GM18861 (cell line): Measurements from ENCODE around the gene MITF.

Source experiments
- ATAC-seq: cut with Tn5 transposase; IDR thresholded peaks from one replicate; pipeline ENCODE4 v1.9.1; 2021; ENCODE audit not compliant: unreplicated experiment

MITF gene

DNA sequence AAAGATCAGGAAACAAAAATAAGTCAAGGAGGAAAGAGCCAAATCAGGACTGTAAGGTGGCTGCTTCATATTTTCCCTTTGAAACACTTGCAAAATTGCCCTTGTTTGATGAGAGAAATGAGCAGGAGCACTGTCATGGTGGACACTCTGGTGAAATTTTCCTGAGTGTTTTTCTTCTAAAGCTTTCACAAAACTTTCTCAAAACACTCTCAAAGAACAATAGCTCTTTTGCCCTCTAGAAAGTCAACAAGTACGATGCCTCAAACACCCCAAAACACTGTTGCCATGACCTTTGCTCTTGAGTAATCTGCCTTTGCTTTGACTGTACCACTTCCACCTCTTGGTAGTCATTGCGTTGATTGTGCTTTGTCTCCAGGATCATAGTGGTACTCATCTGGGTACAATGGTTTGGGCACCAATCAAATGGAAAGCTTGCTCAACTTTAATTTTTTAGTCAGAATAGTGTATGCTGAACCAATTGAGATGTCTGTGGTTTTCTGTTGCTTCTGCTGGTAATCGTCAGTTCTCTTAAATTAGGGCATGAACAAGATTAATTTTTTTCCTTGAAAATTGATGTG, 13.2 kb upstream of the MITF start:
- ATAC-seq: no peak

DNA sequence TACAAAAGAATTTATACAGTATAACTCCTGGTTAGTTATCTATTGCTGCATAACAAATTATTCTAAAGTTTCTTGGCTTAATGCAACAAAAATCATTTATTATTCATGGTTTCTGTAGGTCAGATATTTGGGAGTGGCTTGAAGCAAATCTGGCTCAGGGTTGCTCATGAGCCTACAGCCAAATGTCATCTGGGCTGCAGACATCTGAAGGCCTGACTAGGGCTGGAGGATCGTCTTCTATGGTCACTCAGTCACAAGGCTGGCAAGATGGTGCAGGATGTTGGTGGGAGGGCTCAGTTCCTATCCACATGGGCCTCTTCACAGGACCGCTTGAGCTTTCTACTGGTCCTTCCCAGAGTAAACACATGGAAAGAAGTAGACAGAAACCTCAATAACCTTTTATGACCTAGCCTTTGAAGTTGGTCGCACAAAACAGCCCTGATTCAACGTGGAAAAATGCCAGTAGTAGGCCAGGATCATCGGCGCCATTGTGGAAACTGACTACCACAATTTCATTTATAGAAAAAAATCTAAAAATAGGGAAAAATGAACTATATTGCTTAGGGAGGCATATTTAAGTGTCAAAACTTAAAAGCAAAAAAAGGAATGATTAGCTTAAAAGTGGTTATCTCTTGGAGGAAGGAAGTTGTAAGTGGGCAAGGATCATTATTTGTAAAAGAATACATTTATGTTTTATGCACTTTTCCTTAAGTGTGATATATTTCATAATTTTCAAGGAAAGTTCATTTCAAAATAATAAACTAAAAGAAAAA, 9.9 kb upstream of the MITF start:
- no peak for ATAC-seq

DNA sequence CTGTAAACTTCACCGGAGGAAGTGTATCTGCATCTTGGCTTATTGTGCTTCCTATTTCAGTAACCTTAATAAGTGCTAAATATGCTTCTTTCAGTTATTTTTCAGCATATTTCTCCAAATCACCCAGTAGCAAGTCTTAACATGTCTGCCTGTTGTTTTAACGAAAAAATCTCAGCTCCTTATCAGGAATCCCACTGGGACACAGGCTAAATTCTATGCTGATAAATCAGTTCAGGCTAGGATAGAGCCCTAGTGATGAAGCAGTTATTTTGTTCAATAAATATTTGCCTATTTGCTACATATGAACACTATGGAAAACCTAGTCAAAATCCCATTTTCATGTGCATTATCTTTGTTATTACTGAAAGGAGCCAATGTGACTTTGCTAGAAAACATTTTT, 8.2 kb upstream of the MITF start:
- no peak for ATAC-seq

DNA sequence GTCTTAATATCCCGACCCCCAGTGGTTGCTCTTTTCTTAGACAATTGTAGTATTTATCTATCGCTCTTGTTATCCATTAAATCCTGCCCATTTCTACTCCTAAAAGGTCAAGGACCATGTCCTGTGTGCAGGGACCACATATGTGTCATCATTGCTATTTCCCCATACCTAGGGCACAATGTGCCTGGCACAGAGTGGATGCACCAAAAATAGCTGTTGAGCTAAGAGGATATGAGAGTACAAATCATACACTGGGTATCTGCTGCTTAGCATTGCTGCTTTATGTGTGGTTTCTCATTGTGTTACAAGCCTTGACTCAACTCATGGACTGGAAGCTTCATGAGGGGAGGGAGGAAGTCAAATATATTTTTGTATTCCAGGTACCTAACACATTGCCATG, 3.4 kb upstream of the MITF start:
- no peak for ATAC-seq

DNA sequence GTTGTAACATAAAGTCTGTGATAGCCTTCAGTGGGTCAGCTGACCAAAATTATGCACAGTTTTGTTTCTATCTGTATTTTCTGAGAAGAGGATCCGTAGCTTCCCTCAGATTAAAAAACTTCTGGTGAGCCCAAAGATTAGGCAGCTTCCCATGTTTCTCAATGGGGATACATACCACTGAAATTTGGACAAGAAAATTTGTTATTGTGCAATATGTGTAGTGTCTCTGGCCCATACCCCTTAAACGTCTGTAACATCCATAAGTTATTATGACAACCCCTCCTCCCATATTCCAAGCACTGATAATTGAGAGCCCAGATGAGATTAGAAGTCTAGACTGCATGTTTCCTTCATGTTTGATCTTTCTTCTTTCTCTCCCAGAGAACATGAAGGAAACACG, 1.9 kb upstream of the MITF start:
- ATAC-seq: no peak

DNA sequence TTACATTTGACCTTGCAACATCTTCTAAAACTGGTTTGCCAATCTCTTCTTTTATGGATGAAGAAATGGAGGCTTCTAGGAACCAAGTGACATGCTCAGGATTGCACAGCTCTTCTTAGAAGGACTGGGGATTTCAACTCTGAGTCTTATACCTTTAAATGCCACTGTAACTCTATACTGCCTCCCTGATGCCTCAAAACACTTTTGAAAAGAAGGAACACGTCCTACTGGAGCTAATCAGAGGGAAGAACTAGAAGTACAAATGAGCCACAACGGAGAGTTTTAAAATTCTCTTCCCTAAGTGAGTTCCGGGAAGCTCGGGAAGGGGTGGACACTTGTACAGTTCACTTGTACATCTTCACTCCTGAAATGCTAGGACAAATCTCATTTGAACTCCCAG, 949 bp upstream of the MITF start:
- no peak for ATAC-seq

DNA sequence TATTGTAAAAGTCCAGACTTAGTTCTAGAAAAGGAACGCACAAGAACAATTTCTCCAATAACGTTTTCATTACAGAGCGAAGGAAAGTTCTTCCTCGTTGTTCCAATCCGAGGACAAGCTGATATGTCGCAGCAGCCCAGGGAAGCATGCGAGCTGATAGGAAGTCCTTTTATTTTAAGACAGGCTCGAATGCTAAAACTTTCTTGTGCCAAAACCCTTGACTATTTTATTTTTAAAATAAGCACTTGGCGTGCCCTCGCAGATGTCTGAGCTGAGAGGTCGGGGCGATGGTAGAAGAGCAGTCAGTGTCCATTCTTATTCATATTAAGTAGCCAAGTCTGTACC, 433 bp upstream of the MITF start:
- ATAC-seq: no peak

DNA sequence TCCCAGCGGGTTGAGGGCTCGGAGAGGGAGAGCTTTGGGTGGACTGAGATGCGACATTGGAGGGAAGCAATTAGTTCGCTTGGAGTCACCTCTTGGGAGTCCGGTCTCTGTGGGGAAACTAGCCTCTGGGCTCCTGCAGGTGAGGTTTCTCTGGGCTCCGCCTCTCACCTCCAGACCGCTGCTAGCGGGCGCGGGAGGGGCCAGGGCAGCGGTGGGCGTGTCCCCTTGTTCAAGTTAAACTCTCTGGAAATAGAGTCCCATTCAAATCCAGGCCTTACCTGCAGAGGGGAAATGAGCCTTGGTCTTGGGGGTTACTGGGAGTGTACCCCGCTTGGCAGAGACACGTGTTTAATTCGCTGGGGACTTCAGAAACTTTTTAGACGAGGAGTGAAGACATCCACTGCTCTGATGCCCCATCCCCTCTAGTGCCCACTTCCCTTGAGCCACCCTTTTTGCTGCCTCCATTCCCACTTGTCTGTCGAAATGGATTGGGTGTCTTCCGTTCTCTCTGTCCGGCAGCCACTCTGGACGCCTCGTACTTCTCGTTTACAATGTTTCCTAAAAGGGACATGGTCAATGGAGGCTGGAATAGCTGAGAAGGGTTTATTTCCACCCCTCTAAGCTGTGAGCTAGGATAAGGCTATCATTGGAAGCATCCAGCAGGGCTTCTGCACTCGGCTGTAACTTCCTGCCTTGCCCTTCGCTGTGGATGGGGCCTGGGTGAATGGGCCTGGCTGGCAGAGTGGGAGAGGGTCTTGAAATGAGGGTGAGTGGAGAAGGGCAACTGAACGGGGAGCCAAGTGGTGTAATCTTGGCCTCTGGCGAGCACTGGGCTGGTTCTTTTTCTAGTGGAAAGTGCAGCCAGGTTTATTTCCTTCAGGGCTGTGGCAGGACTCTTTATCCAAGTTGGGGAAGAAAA, 1.1 kb downstream of the MITF start:
- ATAC-seq: no peak

DNA sequence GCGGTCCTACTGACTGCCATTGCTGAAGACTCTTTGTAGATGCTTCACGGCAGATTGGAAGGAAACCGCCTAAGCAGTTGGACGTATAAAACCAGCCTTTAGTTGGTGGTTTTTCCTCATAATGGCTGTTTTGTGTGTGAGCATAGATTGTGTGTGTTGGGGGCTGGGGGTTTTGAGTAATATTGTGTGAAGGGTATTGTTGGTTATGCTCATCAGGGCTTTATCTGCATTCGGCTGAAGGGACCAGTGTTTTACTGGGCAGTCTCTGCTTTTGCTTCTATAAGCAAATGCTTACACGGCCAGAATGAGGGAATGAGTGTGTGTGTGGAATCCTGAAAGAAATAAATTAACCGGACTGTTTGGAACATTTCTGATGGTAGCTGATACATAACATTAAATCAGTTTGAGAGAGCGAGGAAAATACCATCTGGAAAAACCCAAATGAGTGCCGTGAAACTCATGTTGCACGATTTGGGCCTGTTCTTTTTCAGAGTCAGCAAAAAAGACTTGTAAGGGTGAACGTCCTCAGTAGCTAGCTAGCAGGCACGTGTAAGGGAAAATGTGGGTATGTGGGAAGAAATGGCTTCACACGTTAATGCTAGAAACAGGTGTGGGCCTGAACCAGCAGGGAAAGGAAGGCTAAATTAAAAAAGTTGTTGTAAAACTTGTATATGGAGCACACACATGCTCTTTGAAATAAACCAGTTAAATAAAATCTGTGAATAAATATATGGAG, 1.9 kb downstream of the MITF start:
- ATAC-seq: no peak

DNA sequence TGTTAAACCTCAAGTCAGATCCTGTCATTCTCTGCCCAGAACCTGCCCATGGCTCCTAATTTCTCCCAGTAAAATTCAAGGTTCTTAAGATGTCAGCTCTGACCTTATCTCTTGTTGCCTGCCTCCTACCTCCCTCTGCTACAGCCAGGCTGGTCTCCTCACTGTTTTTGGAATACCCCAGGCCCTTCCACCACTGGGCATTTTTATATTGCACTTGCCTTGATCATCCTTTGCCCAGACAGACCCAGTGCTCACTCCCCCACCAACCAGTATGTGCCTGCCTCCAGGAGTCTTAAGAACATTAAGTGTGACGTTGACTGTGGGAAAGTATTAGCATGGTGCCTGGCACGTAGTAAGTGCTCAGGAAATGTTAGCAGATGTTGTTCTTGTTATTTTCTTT, 3.1 kb downstream of the MITF start:
- ATAC-seq: no peak

DNA sequence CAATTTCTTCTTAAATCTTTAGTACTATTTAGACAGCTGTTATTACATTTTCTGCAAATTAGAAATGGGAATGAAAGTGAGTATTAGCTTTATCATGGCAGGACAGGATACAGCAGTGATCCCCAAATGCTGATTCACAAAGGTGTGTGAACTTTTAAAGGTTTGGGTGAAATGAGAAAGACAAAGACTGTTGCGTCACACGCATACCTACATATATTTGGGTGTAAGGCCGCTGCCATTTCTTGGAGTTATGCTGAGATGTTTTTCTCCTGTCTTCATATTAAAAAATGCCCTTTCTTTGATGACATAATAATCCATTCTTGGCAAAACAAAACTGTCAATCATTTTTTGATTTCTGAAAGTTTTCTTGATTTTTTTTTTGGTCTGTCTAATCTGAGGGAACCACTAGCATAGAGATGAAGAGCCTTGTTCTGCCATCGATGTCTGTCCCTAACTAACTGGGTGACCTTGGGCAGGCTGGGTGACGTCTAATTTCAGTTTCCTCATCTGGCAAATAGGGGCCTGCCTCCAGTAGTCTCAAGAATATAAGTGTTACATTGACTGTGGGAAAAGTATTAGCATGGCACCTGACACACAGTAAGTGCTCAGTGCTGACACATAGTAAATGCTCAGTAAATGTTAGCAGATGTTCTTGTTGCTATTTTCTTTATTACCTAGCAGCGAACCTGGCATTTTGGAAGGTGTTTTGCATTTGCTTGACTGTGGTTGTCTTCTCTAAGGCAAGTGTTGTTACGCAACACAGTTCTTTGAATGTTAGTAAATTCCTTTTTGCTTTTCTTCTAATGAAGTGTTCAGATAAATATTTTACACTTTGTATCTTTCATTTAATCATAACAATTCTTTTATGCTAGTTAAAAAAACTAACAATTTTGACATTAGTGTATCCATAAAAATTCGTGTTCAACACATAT, 5.0 kb downstream of the MITF start:
- ATAC-seq: no peak

DNA sequence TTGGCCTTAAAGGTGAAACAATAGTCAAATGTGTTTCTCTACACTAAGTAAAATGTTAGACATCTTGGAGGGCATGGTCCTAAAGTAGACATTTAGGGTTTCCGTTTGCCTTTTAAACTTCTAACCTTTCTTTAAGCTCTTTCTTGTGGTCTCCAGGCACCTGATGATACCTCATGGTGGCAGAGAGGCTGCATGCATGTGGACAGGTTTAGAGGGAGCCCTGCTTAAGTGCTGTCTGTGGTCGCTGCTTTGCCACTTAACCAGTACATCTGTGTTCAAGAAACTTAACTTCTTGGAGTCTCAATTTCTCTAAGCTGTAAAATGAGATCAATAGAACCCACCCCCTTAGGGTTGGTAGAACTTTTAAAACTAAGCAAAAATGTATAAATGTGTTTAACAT, 6.2 kb downstream of the MITF start:
- no peak for ATAC-seq

DNA sequence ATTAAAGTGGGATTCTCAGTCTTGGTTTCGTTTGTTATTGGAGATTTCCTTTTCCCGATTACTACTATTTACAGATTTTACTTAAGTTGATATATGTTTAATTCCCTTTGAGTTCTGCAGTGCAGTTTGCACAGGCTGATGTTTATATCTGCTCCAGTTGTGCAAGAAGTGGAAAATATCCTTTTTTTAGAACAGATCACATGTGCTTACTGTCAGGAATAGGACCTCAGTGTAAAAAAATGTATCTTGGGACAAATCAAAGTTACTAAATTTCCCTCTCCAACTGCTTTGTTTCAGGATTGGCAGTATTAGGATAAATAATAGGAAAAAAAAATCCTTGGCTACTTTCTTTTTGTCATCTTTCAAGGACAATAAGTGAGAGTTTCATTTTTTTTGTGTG, 6.9 kb downstream of the MITF start:
- no peak for ATAC-seq

DNA sequence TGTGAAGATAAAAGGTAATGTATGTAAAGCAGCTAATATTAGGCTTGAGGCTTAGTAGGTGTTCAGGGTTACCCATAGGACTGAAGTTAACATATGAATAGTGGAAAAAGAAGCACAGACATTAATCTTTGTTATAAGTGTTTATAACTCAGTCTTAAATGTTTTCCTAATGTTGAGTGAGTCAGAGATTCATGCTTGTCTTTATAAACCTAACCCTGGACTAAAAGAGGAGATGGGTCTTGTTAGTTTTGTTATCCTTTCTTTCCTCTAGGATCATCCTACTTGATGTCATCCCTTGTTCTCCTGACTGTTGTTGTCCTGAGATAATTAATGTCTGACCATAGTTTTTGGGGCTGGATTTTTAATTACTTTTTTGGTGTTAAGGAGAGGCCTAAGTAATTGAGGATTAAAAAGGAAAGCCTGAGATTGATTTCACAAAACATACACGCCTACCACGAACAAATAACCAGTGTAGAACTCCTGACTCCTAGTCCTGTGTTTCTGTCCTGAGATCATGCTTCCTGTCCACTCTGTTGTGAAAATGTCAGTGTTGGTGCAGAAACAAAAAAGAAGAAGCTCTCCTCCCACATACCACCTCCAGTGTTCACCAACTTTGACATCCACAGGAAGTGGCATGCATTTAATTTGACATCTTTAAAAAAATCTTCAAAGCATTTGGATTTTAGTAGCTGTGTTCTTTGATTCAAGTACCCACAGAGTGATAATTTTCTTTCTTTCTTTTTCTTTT, 8.4 kb downstream of the MITF start:
- no peak for ATAC-seq

DNA sequence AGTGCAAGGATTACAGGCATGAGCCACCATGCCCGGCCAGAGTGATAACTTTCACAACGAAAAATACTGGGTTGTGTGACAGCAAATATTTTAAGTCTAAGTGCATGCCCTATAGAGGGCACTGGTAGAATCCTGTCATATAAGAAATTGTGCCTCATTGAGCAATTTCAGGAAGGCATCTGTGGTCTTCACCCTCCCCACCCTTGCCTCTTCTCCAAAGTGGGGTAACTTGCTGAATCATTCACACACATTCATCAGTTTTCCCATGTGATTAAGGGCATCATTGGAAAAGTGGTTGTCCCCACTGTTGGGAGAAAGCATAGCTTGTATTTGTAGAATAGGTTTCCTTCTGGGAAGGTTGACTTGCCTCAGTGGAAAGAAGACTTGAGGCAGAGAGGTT, 9.2 kb downstream of the MITF start:
- ATAC-seq: no peak

DNA sequence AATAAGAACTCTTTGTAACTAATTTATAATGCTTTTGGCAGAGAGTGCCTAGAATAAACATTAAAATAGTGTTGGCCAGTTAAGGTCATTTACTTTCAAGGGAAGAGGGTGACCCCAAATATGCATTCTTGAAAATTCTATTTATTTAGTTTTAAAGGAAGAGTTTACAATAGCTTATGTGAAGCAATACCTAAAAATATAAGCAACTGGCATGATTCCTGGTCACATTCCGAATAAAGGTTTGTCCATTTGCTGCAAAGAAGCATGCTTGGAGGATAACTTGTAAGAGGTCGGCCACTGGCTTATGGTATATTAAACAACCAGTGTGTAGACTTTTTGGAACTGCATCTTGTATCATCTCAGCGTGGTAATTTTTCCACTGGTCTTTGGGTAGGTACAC, 10.2 kb downstream of the MITF start:
- ATAC-seq: no peak

DNA sequence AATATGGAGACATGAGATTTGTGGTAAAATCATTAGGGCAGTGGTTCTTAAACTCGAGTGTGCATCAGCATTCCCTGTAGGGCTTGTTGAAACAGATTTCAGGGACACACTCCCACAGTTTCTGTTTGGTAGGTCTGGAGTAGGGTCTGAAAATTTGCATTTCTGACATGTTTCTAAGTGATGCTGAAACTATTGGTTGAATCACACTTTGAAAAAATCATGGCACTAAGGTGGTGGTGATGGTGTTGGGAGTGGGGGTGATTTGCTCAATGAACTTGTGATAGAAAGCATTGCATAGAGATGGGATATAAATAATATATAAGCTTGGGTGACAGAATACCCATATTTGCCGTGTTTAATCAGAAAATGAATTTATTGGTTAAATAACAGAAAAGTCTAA, 11.3 kb downstream of the MITF start:
- no peak for ATAC-seq

DNA sequence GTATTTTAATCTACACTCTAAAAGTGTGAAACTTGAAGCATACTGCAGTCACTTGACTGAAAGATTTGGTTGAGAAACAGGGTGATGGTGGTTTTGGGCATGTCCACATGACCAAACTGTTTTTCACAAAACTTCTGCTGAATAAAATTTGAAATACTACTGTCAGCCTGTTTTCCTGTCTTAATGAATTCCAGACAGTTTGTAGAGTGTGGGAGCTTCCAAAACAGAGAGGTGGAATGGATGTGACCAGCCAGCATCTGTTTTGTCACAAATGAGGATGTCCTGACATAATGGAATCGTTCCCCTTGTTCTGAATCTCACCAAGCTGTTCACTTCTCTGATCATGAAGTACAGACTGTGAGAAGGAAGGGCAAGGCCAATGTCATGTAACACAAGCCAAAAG, 11.8 kb downstream of the MITF start:
- ATAC-seq: no peak

DNA sequence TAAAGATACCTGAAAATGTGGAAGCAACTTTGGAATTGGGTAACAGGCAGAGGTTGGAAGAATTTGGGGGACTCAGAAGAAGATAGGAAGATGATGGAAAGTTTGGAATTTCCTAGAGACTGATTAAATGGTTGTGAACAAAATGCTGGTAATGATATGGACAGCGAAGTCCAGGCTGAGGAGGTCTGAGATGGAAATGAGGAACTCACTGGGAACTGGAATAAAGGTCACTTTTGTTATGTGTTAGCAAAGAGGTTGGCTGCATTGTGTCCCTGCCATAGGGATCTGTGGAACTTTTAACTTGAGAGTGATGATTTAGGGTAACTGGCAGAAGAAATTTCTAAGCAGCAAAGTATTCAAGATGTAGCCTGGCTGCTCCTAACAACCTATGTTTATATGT, 13.0 kb downstream of the MITF start:
- ATAC-seq: no peak
